ENCODE measurements around the gene RRN3.

- TF ChIP-seq POLR2AphosphoS5 (IDR thresholded peaks at IDR 0.05; ENCODE audit: low read depth, low read length) (no peak), TAF1 (IDR thresholded peaks at IDR 0.05; ENCODE audit: low read depth, low read length) (no peak), POLR2A (IDR thresholded peaks at IDR 0.05; ENCODE audit: low read depth, low read length) (no peak), POU2F2 (IDR thresholded peaks at IDR 0.05; ENCODE audit: low read depth, low read length) (no peak), SPI1 (IDR thresholded peaks at IDR 0.05; ENCODE audit: low read depth, low read length) (no peak)
Measured at GRCh38 chr16:15034266-15035162, 59.6 kb downstream of the RRN3 start.

Data from GM12891 (cell line).